ENCODE measurements around the gene RBP3.

The RBP3 gene

GRCh38 chr10:47402641-47403301 lies 54.6 kb downstream of the RBP3 start:
- Histone ChIP-seq H3K27ac (ENCODE audit: low read length) (no peak overlapping the region), H3K4me2 (ENCODE audit: insufficient read depth, low read length) (no peak overlapping the region), H3K4me1 (ENCODE audit: insufficient read depth, low read length) (no peaks in the 10 kb centered on the region), H3K4me3 (ENCODE audit: low read depth in 1 of 2, low read length in 2 of 2) (no peak overlapping the region), H4K20me1 (ENCODE audit: insufficient read depth, low read length) (no peaks in the 10 kb centered on the region), H3K9me3 (ENCODE audit: insufficient read depth, low read length, severe bottlenecking) (no peaks in the 10 kb centered on the region), H3K9ac (ENCODE audit: low read depth, low read length) (no peak overlapping the region), H3K36me3 (ENCODE audit: insufficient read depth, low read length) (no peaks in the 10 kb centered on the region), H3K27me3 (ENCODE audit: insufficient read depth, low read length, poor library complexity) (peaks cover 6% of the 10 kb centered on the region), H3K79me2 (ENCODE audit: insufficient read depth, low read length) (no peaks in the 10 kb centered on the region), H2AFZ (ENCODE audit: low read depth, low read length) (no peak overlapping the region)
- TF ChIP-seq CTCF (IDR thresholded peaks at IDR 0.05; ENCODE audit: borderline replicate concordance, extremely low read depth, low read length, poor library complexity, severe bottlenecking) (no peak), EZH2 (IDR thresholded peaks at IDR 0.05; ENCODE audit: borderline replicate concordance, low read depth, low read length, severe bottlenecking) (no peak)
- no peak for DNase-seq
- ATAC-seq (ENCODE audit: insufficient read depth, low read depth), result no peak

DNA sequence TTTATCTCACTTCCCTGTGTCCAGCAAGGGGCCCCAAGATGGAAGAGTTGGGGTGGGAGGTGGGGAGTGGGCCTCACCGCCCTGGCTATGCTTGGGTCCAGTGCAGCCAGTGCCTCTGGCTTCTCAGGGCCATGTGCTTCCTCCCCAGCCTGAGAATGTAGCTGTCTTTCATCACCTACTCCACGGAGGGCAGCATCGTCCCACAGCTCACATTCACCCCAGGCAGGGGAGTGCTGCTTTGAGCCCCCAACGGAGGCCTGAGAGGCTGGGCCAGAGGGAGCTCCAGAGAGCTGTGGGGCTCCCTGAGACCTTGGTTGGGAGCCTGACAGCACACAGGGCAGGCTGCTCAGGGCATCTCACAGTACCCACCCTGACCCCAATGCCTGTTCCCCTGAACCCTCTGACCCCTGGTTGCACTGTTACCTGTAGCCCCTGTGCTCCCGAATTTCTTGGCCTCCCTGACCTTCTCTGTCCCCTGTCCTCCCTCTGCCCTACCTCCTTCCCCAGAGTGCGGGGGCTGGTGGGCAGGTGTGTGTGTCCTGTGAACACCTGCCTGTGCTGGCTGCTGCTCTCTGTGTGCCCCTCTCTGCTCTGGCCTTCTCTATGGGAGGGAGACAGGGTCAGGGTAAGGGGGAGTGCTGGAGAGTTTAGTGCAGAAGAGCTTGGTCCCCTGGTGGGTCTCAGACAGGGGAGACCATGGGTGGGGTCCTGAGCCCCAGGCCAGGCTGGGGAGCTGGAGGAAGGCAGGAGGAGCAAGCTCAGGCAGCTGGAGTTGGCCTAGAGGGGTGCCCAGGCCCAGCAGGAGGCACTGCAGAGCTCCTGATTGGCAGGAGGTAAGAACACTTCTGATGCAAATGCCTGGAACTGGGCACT lies 55.5 kb downstream of the RBP3 start:
- H3K4me2 ChIP-seq (ENCODE audit: insufficient read depth, low read length), result no peak overlapping the region
- H2AFZ ChIP-seq (ENCODE audit: low read depth, low read length), result no peak overlapping the region
- H3K4me1 ChIP-seq (ENCODE audit: insufficient read depth, low read length), result no peaks in the 10 kb centered on the region
- H3K27ac ChIP-seq (ENCODE audit: low read length), result no peak overlapping the region
- no peak overlapping the region for H3K4me3 ChIP-seq (ENCODE audit: low read depth in 1 of 2, low read length in 2 of 2)
- DNase-seq (no peak), ATAC-seq (ENCODE audit: insufficient read depth, low read depth) (peak; percentile 14; the same call in 1 of the 3 replicates)
- no peaks in the 10 kb centered on the region for H3K9me3 ChIP-seq (ENCODE audit: insufficient read depth, low read length, severe bottlenecking)
- H3K9ac ChIP-seq (ENCODE audit: low read depth, low read length), result no peak overlapping the region
- peak; percentile 28 for TF ChIP-seq CTCF (IDR thresholded peaks at IDR 0.05; ENCODE audit: borderline replicate concordance, extremely low read depth, low read length, poor library complexity, severe bottlenecking)
- no peak for TF ChIP-seq EZH2 (IDR thresholded peaks at IDR 0.05; ENCODE audit: borderline replicate concordance, low read depth, low read length, severe bottlenecking)
- no peaks in the 10 kb centered on the region for H3K79me2 ChIP-seq (ENCODE audit: insufficient read depth, low read length)
- H4K20me1 ChIP-seq (ENCODE audit: insufficient read depth, low read length), result no peaks in the 10 kb centered on the region
- peaks cover 2% of the 10 kb centered on the region for H3K27me3 ChIP-seq (ENCODE audit: insufficient read depth, low read length, poor library complexity)
- H3K36me3 ChIP-seq (ENCODE audit: insufficient read depth, low read length), result no peaks in the 10 kb centered on the region

GRCh38 chr10:47404446-47404845 lies 56.3 kb downstream of the RBP3 start:
- no peak for ATAC-seq (ENCODE audit: insufficient read depth, low read depth)
- no peak overlapping the region for H2AFZ ChIP-seq (ENCODE audit: low read depth, low read length)
- TF ChIP-seq EZH2 (IDR thresholded peaks at IDR 0.05; ENCODE audit: borderline replicate concordance, low read depth, low read length, severe bottlenecking) (no peak), CTCF (IDR thresholded peaks at IDR 0.05; ENCODE audit: borderline replicate concordance, extremely low read depth, low read length, poor library complexity, severe bottlenecking) (no peak)
- no peak overlapping the region for H3K4me2 ChIP-seq (ENCODE audit: insufficient read depth, low read length)
- no peaks in the 10 kb centered on the region for H4K20me1 ChIP-seq (ENCODE audit: insufficient read depth, low read length)
- H3K79me2 ChIP-seq (ENCODE audit: insufficient read depth, low read length), result no peaks in the 10 kb centered on the region
- no peak overlapping the region for H3K9ac ChIP-seq (ENCODE audit: low read depth, low read length)
- no peaks in the 10 kb centered on the region for H3K4me1 ChIP-seq (ENCODE audit: insufficient read depth, low read length)
- no peak overlapping the region for H3K27ac ChIP-seq (ENCODE audit: low read length)
- H3K36me3 ChIP-seq (ENCODE audit: insufficient read depth, low read length), result no peaks in the 10 kb centered on the region
- no peak overlapping the region for H3K4me3 ChIP-seq (ENCODE audit: low read depth in 1 of 2, low read length in 2 of 2)
- H3K9me3 ChIP-seq (ENCODE audit: insufficient read depth, low read length, severe bottlenecking), result no peaks in the 10 kb centered on the region
- no peaks in the 10 kb centered on the region for H3K27me3 ChIP-seq (ENCODE audit: insufficient read depth, low read length, poor library complexity)
- DNase-seq, result no peak

Data from DND-41 (cell line).